ENCODE results near the gene YJEFN3. TPM values are rescaled to one million over a fixed set of nuclear protein-coding genes. Genes with fewer than 3 reads are reported as not detected.

Gene YJEFN3
- total RNA-seq, 1 experiment from 2014 or later, result 4.8 TPM

DNA sequence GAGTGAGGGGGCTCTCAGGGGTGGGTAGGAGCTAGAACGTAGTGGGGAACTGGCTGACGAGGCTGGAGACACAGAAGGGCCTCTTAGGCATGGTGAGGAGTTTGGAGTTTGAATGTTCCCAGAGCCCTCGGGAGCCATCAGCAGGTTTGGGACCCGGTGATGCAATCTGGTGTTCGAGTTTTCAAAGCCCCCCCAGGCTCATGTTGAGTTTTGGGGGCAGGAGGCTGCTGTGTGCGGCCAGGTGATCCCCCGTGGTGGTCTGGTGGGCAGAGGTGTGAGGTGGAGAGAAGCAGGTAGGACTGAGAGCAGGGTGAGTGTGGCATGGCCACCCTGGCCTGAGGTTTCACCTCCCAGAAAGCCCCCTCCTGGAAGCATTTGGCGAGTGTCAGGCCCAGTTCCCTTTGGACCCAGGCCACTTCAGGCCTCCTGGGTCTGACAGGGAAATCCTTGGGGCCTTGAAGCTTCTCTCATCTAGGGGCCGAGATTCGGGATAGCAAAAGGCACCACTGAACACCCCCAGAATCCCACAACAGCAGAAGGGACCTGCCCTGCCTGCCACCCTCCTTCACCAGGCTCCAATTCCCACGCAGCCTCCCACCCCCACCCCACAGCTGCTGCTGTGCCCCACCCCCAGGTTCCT is 1.2 kb downstream of the YJEFN3 start:
- H3K9me3 ChIP-seq, result no peaks in the 10 kb centered on the region
- DNase-seq, result no peak
- H3K27me3 ChIP-seq, result no peaks in the 10 kb centered on the region

GRCh38 chr19:19530423-19530804 is 1.7 kb downstream of the YJEFN3 start:
- no peak for DNase-seq
- H3K36me3 ChIP-seq, result peaks cover 51% of the 10 kb centered on the region
- H3K27me3 ChIP-seq, result no peaks in the 10 kb centered on the region
- H3K4me3 ChIP-seq, result no peak overlapping the region
- no peaks in the 10 kb centered on the region for H3K9me3 ChIP-seq

More for the DNA sequence above, 1.2 kb downstream of the YJEFN3 start:
- Histone ChIP-seq H3K36me3 (peaks cover 55% of the 10 kb centered on the region), H3K4me3 (no peak overlapping the region)

DNA sequence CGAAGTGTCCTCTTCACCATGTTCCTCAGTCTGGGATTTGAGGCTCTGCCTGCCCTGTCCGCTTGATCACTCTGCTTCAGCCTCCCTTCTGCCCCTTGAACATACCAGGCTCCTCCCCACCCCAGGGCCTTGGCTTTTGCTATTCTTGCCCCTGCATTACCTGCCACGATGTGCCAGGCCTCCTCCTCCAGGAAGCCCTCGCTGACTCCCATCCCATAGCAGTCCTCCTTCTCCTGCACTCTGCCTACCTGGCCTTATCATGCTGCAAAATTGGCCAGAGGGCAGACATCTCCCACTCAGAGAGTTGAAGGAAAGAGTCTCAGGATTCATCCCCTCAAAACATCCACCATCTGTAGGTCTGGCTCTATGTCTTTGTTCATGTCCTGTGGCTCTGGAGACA is 2.2 kb downstream of the YJEFN3 start:
- Histone ChIP-seq H3K4me3 (no peak overlapping the region), H3K36me3 (peaks cover 49% of the 10 kb centered on the region), H3K9me3 (no peaks in the 10 kb centered on the region), H3K27me3 (no peaks in the 10 kb centered on the region)
- no peak for DNase-seq

GRCh38 chr19:19531951-19532805 is 3.5 kb downstream of the YJEFN3 start:
- Histone ChIP-seq H3K36me3 (peaks cover 39% of the 10 kb centered on the region), H3K4me3 (no peak overlapping the region), H3K9me3 (no peaks in the 10 kb centered on the region), H3K27me3 (no peaks in the 10 kb centered on the region)
- DNase-seq, result peak; percentile 72

DNA sequence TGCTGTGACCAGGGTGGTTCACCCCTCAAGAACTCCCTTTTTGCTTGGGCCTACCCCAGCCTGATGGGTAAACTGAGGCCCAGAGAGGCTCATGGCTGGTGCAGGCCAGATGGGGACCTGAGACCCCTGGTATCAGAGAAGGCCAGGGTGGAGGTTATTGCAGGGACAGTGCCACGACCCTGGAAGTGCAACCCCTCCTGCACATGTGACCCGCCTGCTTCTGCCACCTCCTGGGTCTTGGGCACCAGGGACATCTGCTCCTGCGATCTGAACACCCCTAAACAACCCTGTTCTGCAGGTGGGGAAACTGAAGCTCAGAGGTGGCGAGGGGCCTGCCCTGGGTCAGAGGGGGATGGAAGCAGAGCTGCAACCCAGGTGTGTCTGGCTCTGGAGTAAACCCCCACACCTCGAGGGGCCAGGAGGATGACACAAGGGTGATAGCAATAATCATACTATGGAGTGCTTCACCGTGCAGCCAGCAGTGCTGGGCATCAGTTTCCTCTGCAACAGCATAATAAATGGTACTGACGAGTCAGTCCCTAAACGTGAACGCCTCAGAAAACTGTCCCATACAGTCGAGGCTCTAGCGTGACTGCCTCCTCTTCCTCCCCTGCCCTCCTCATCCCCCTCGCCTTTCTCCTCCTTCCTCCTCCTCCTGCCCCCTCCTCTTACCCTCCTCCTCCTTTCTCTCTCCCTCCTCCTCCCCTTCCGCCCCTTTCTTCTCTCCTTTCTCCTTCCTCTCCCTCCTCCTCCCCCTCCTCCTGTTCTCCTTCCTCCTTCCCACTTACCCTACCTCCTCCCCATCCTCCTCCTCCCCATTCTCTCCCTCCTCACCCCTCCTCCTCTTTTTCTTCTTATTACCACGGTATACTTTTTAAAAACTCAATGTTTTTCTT is 4.3 kb downstream of the YJEFN3 start:
- Histone ChIP-seq H3K4me3 (no peak overlapping the region), H3K36me3 (peaks cover 30% of the 10 kb centered on the region), H3K27me3 (no peaks in the 10 kb centered on the region), H3K9me3 (no peaks in the 10 kb centered on the region)
- DNase-seq, result no peak

DNA sequence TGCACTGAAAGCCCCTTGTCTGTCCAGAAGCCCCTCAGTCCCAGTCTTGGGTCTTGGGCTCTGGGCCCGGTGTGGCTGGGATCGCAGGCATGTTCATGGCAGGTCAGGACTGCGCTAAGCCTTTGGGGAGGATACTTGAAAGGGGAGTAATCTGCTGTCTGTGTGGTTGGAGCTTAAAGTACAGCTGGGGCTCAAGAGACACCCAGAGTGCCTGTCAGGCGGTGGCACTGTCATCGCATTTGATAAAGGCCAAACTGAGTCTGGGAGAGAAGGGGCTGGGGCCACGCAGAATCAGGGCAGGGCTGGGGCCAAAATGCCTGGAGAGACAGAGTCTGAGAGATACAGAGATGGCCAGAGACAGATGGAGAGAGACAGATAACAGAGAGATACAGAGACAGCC is 5.1 kb downstream of the YJEFN3 start:
- Histone ChIP-seq H3K4me3 (no peak overlapping the region), H3K9me3 (no peaks in the 10 kb centered on the region), H3K27me3 (no peaks in the 10 kb centered on the region), H3K36me3 (peaks cover 25% of the 10 kb centered on the region)
- no peak for DNase-seq

DNA sequence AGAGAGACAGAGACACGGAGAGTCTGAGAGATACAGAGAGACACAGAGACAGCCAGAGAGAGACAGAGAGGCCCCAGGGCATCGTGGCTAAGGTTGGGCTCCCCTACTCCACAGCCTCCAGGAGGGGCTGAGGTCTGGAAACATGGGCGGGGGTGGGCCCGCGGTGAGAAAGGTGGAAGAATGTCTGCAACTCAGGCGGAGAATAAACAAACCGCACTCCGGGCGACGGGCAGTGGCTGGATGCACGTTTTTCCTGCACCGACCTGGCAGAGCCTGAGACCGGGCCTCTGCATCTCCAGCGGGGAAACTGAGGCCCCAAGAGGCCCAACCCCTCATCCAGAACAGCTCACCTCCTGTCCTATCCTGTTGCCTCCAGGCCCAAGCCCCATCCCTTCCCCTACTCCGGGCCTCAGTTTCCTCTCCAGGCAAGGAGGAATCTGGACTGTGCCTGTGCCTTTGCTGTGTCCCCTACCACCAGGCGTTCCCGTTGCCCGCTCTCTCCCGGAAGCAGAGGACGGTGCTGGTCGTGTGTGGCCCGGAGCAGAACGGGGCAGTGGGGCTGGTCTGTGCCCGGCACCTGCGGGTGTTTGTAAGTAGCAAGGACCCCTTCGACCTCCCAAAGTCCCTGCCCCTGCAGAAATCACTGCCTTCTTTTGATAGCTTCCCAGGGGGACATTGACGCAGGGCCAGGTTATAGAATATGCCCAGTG is 6.0 kb downstream of the YJEFN3 start:
- DNase-seq, result no peak
- no peaks in the 10 kb centered on the region for H3K9me3 ChIP-seq
- no peaks in the 10 kb centered on the region for H3K27me3 ChIP-seq
- no peak overlapping the region for H3K4me3 ChIP-seq
- peaks cover 18% of the 10 kb centered on the region for H3K36me3 ChIP-seq

DNA sequence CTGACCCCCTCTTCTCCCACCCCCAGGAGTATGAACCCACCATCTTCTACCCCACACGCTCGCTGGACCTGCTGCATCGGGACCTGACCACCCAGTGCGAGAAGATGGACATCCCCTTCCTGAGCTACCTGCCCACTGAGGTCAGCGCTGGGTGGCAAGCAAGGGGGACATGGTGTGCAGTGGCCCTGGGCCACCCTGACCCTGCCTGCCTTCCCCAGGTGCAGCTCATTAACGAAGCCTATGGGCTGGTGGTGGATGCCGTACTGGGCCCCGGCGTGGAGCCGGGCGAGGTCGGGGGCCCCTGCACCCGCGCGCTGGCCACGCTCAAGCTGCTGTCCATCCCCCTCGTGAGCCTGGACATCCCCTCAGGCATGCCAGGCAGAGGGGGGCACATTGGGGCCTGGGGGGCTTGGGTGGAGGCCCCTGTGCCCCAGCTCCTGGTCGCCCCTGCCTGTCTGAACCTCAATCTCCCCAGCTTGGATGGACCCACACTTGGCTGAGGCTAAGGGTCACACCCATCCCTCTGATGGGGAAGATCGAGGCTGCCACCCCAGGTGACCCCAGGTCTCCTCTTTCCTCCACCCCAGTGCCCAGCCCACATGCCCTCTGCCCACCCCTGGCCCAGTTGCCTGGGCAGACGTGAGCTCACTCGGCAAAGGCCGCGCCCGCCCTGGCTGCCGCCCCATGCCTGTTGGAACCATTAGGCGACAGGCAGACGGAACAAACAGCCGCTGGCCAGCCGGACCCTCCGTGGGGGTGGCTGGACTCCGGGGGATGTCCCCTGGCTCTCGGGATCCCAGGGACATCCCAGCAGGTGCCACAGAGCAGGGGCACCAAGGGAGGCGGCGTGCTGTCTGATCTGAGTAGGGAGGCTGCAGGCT is 6.8 kb downstream of the YJEFN3 start:
- no peak for DNase-seq
- H3K4me3 ChIP-seq, result no peak overlapping the region
- H3K36me3 ChIP-seq, result peaks cover 18% of the 10 kb centered on the region
- H3K9me3 ChIP-seq, result no peaks in the 10 kb centered on the region
- H3K27me3 ChIP-seq, result no peaks in the 10 kb centered on the region

DNA sequence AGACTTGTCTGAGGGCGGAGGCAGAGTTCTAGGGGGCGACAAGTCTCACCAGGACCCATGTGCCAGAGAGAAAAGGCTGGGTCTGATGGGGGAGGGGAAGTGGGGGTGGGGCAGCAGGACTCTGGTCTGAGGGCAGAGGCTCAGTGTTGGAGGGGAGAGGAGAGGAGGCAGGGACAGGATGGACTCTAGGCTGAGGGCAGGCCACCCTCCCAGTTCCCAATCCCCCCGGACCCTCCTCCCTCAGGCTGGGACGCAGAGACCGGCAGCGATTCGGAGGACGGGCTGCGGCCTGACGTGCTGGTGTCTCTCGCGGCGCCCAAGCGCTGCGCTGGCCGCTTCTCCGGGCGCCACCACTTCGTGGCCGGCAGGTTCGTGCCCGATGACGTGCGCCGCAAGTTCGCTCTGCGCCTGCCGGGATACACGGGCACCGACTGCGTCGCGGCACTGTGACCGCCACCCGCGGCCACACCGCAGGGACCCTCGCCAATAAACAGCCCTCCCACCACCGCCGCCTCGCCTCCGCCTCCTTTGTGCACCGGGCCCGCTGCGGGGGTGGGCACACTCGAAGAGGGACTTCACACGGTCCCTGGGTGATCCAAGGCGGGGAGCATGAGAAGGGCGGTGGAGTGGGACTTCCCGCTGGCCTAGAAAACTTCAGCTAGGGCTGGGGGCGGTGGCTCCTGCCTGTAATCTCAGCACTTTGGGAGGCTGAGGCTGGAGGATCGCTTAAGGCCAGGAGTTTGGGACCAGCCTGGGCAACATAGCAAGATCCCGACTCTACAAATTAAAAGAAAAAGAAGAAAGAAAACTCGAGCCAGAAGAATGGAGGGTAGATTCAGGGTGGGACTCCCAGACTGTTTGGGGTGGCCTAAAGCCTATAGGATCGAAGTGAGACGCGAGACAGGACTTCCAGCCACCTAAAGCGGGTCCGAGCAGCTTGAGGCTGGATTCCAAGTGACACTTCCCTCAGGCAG is 8.7 kb downstream of the YJEFN3 start:
- DNase-seq, result no peak
- no peaks in the 10 kb centered on the region for H3K27me3 ChIP-seq
- no peak overlapping the region for H3K4me3 ChIP-seq
- no peaks in the 10 kb centered on the region for H3K9me3 ChIP-seq
- H3K36me3 ChIP-seq, result peaks cover 11% of the 10 kb centered on the region

- Histone ChIP-seq H3K36me3 (0 out of 2 replicates have a peak, but pooled peaks cover 5% of the 10 kb centered on the region), H3K4me3 (no peak within 1 kb of the TSS), H3K9me3 (no peaks in the 10 kb centered on the region), H3K27me3 (no peaks in the 10 kb centered on the region)
- DNase-seq, result no peak
Observed at GRCh38 chr19:19538061-19538784, 9.5 kb downstream of the YJEFN3 start, which contains the start of gene CILP2. TSS of gene CILP2 (plus strand) at chr19:19538265. CDS start at chr19:19538350, 85 bp downstream.

GRCh38 chr19:19538785-19539166 is 10.1 kb downstream of the YJEFN3 start:
- Histone ChIP-seq H3K4me3 (no peak overlapping the region), H3K27me3 (no peaks in the 10 kb centered on the region), H3K36me3 (0 out of 2 replicates have a peak, but pooled peaks cover 5% of the 10 kb centered on the region)

GRCh38 chr19:19539698-19540063 is 11.0 kb downstream of the YJEFN3 start:
- no peak for DNase-seq
- H3K27me3 ChIP-seq, result no peaks in the 10 kb centered on the region
- no peak overlapping the region for H3K4me3 ChIP-seq
- no peaks in the 10 kb centered on the region for H3K9me3 ChIP-seq
- H3K36me3 ChIP-seq, result peaks cover 5% of the 10 kb centered on the region

More at GRCh38 chr19:19538785-19539166, 10.1 kb downstream of the YJEFN3 start:
- DNase-seq, result no peak
- no peaks in the 10 kb centered on the region for H3K9me3 ChIP-seq

- Histone ChIP-seq H3K9me3 (no peaks in the 10 kb centered on the region), H3K27me3 (no peaks in the 10 kb centered on the region), H3K4me3 (no peak overlapping the region), H3K36me3 (peaks cover 5% of the 10 kb centered on the region)
- peak; percentile 42 for DNase-seq
Observed at GRCh38 chr19:19540064-19540714, 11.5 kb downstream of the YJEFN3 start.

Data from MG63 (cell line).